Natural killer cell (primary cell): ENCODE data around the gene NSFL1C. TPM values are rescaled to one million over a fixed set of nuclear protein-coding genes. Genes with fewer than 3 reads are reported as not detected.

Experiments
- ATAC-seq, 3 donors: fragments of 150-1000 bp in 2 of 3; fragments of 200-7000 bp in 1 of 3; cut with Tn5 transposase; 1 replicate in 1 of 3; 2 replicates in 2 of 3; pipeline ENCODE4 v1.10.0; 2021; ENCODE audit warnings: mild to moderate bottlenecking in 2 of 3, moderate library complexity in 2 of 3
- DNase-seq, 2 donors: peaks; one replicate each; pipeline versions ENCODE4 v3.0.0 to v3.0.0-alpha.2; 2013 to 2021; ENCODE audit warnings: mixed read lengths in 1 of 2
- H3K27ac ChIP-seq: one replicate; pipeline ENCODE4 v1.5.1; 2013; ENCODE audit warnings: mild to moderate bottlenecking, low read length
- H3K27me3 ChIP-seq: one replicate; pipeline ENCODE4 v1.6.1; 2013; ENCODE audit warnings: low read length; ENCODE audit not compliant: control insufficient read depth, insufficient read depth
- H3K36me3 ChIP-seq: one replicate; pipeline ENCODE4 v1.6.1; 2013; ENCODE audit warnings: low read length; ENCODE audit not compliant: control insufficient read depth, insufficient read depth
- H3K4me1 ChIP-seq: one replicate; pipeline ENCODE4 v1.6.1; 2013; ENCODE audit warnings: low read length; ENCODE audit not compliant: control insufficient read depth, insufficient read depth
- H3K4me3 ChIP-seq: one replicate; pipeline ENCODE4 v1.5.1; 2013; ENCODE audit warnings: low read length
- H3K9me3 ChIP-seq: one replicate; pipeline ENCODE4 v1.6.1; 2013; ENCODE audit warnings: low read length; ENCODE audit not compliant: control insufficient read depth, insufficient read depth
- H3K27ac Mint-ChIP-seq, 2 donors: one replicate each; pipeline ENCODE4 v1.8.0; 2022; ENCODE audit warnings: mild to moderate bottlenecking in 2 of 2, mixed read lengths in 2 of 2, moderate library complexity in 1 of 2
- H3K27me3 Mint-ChIP-seq, 2 donors: one replicate each; pipeline ENCODE4 v1.8.0; 2022; ENCODE audit warnings: low read depth in 2 of 2, mixed read lengths in 2 of 2
- H3K36me3 Mint-ChIP-seq: one replicate; pipeline ENCODE4 v1.8.0; 2022; ENCODE audit warnings: mixed read lengths
- H3K4me1 Mint-ChIP-seq, 2 donors: one replicate each; pipeline ENCODE4 v1.8.0; 2022; ENCODE audit warnings: mixed read lengths in 2 of 2
- H3K4me3 Mint-ChIP-seq: one replicate; pipeline ENCODE4 v1.8.0; 2022; ENCODE audit warnings: mild to moderate bottlenecking, moderate library complexity, mixed read lengths
- H3K9me3 Mint-ChIP-seq, 2 donors: one replicate each; pipeline ENCODE4 v1.8.0; 2022; ENCODE audit warnings: mixed read lengths in 2 of 2
- WGBS: methylation state at CpG from one replicate; pipeline ENCODE4 v1.1.7; 2013; ENCODE audit warnings: missing lambda C conversion rate; ENCODE audit not compliant: insufficient coverage; 5-methylcytosine and 5-hydroxymethylcytosine counted together
- intact Hi-C: fragments of 100-400 bp; cut with micrococcal nuclease; formaldehyde crosslinking; loops from one replicate; pipeline ENCODE4 v1.14.2; 2022
- total RNA-seq, 4 donors: library from RNA; stranded (reverse); fragments of 120-200 nt in 1 of 4; gene quantifications; one replicate each; pipeline versions ENCODE4 v1.2.3 to v1.2.4, GENCODE V29; 2013 to 2022
- TF ChIP-seq, protein P1 (sequence below): fragments of 200-600 bp; IDR thresholded peaks from one replicate; pipeline ENCODE4 v1.8.0; 2022; ENCODE audit warnings: antibody characterized with exemption

The NSFL1C gene
- total RNA-seq, 3 donors from 2014 or later (not counting 1 experiment from before 2014, with no cell fraction given) = 53.9 to 69.0 (median 66.2) TPM

DNA sequence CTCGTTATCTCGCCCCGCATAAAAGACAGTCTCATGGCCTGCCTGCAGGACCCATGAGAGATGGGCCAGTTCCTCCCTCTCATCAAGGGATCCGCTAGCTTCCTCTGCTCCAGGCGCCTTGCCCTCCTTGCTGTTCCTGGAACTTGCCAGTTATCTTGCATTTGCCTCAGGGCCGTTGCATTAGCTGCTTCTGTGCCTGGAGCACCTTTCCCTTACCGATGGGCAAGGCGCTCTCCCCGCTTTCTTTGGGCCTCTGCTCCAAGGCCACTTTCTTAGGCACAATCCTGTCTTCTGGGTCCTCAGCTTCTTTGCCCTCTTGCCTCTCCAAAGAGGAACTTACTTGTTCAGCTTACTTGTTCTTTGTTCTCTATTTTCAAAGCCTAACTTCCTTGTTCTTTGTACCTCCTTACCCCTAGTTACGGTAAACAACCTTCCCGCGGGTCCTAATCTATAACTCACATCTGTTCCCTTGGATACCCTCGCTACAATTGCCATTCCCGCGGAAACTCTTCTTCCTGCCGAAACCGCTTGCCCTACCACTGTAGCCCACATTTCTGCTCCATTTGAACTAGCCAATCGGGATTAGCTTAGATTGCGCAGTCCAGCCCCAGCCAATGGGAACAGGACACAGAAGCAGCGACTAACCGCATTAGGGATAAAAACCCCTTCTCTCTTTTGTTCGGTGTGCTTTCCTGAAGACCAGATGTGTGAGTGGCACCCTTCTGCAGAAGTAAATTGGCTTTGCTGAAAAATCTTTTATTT lies 887 bp upstream of the NSFL1C start:
- H3K27ac ChIP-seq = peak overlapping the region; percentile 40
- peaks cover 42 to 43% of the 10 kb centered on the region in 2 donors for H3K4me1 Mint-ChIP-seq

DNA sequence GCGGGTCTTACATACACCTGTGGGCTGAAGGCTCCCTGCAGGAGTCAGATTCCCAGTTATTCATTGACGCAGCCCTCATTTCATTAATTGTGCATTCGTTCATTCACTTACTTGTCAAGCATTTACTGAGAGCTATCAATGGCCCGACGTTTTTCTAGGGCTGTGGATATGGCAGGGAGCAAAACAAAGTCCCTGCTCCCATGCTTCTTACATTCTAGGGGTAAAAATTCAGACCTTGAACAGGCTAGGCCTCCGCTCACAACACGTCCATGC lies 369 bp upstream of the NSFL1C start:
- no peaks in the 10 kb centered on the region for H3K9me3 ChIP-seq
- TF ChIP-seq, protein P1, sequence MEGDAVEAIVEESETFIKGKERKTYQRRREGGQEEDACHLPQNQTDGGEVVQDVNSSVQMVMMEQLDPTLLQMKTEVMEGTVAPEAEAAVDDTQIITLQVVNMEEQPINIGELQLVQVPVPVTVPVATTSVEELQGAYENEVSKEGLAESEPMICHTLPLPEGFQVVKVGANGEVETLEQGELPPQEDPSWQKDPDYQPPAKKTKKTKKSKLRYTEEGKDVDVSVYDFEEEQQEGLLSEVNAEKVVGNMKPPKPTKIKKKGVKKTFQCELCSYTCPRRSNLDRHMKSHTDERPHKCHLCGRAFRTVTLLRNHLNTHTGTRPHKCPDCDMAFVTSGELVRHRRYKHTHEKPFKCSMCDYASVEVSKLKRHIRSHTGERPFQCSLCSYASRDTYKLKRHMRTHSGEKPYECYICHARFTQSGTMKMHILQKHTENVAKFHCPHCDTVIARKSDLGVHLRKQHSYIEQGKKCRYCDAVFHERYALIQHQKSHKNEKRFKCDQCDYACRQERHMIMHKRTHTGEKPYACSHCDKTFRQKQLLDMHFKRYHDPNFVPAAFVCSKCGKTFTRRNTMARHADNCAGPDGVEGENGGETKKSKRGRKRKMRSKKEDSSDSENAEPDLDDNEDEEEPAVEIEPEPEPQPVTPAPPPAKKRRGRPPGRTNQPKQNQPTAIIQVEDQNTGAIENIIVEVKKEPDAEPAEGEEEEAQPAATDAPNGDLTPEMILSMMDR = peak; percentile 51
- peaks cover 42 to 49% of the 10 kb centered on the region in 2 donors for H3K4me1 Mint-ChIP-seq
- no peaks in the 10 kb centered on the region for H3K27me3 ChIP-seq
- peak overlapping the region; percentile 40 for H3K27ac ChIP-seq
- WGBS = 4% methylated on average over 7 of the region's 7 CpGs
- no peaks in the 10 kb centered on the region for H3K9me3 Mint-ChIP-seq
- H3K27me3 Mint-ChIP-seq = peaks cover 18 to 24% of the 10 kb centered on the region in 2 donors
- peak overlapping the region; percentile 27 for H3K4me3 ChIP-seq
- peak overlapping the region; percentile 90 for H3K4me3 Mint-ChIP-seq
- ATAC-seq (no peak), DNase-seq (no peak)
- peak overlapping the region; percentile 53 to 61 for H3K27ac Mint-ChIP-seq
- intact Hi-C loops = loop anchor here (1.0 to 2.0 kb wide), 2 partner anchors 32 to 349 kb away; partner anchors contain the start of gene PSMF1
- H3K36me3 Mint-ChIP-seq = no peaks in the 10 kb centered on the region
- peaks cover 28% of the 10 kb centered on the region for H3K4me1 ChIP-seq
- H3K36me3 ChIP-seq = peaks cover 6% of the 10 kb centered on the region

More for the DNA sequence above, 887 bp upstream of the NSFL1C start:
- Mint-ChIP-seq H3K4me3 (peak overlapping the region; percentile 90), H3K36me3 (no peaks in the 10 kb centered on the region), H3K9me3 (no peaks in the 10 kb centered on the region), H3K27ac (peak overlapping the region; percentile 53 to 61), H3K27me3 (peaks cover 18 to 24% of the 10 kb centered on the region in 2 donors)
- DNase-seq (peak; percentile 19 to 26), ATAC-seq (no peak)
- H3K4me3 ChIP-seq = peak overlapping the region; percentile 27
- TF ChIP-seq, protein P1 = no peak
- H3K9me3 ChIP-seq = no peaks in the 10 kb centered on the region
- no peaks in the 10 kb centered on the region for H3K27me3 ChIP-seq
- H3K4me1 ChIP-seq = peaks cover 28% of the 10 kb centered on the region
- 16% methylated on average over 22 of the region's 22 CpGs for WGBS
- peaks cover 6% of the 10 kb centered on the region for H3K36me3 ChIP-seq
- intact Hi-C loops = loop anchor here (1.0 to 2.0 kb wide), 2 partner anchors 33 to 349 kb away; partner anchors contain the start of gene PSMF1

DNA sequence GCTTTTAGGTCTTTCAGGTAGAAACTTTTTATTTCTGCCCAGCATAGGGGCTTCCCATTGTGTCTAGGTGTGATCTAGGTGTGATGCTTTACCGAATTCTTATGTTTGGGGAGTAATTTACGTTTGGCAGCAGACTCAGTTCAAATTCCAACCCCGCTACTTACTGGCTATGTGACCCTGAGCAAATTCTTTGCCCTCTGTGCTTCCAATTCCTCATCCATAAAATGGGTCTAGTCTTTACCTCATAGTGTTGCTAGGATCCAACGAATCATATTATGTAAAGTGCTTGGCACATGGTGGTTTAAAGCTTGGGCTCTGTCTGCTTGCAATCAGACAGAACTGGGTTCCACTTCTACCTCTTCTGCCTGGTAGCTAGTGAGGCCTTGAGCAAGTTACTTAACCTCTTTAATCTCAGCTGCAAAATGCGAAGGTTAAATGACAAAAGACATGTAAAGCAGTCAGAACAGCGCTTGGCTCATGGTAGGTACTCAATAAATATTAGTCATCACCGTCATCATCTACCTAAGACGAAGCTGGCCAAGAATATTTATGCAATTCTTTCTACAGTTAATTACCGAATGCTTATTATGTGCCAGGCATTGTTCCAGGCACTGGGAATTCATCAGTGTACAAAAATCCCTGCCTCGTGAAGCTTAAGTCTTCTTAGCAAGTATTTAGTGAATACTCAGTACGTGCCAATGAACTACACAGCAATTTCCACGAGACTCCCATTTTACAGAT lies 1.0 kb downstream of the NSFL1C start:
- H3K4me1 ChIP-seq = peaks cover 28% of the 10 kb centered on the region
- WGBS = 50% methylated on average over 11 of the region's 12 CpGs
- no peaks in the 10 kb centered on the region for H3K9me3 Mint-ChIP-seq
- peaks cover 12% of the 10 kb centered on the region for H3K36me3 ChIP-seq
- no peaks in the 10 kb centered on the region for H3K27me3 ChIP-seq
- H3K4me1 Mint-ChIP-seq = peaks cover 43 to 60% of the 10 kb centered on the region in 2 donors
- peak overlapping the region; percentile 61 for H3K27ac ChIP-seq
- DNase-seq (no peak), ATAC-seq (no peak)
- peaks cover 14 to 17% of the 10 kb centered on the region in 2 donors for H3K27me3 Mint-ChIP-seq
- intact Hi-C loops = loop anchor here (1.0 to 2.0 kb wide), 2 partner anchors 31 to 72 kb away; partner anchors contain the start of gene FKBP1A
- H3K27ac Mint-ChIP-seq = peak overlapping the region; percentile 61 to 73
- peak overlapping the region; percentile 90 for H3K4me3 Mint-ChIP-seq
- TF ChIP-seq, protein P1 = no peak
- no peaks in the 10 kb centered on the region for H3K9me3 ChIP-seq
- peak overlapping the region; percentile 58 for H3K4me3 ChIP-seq
- peaks cover 1% of the 10 kb centered on the region for H3K36me3 Mint-ChIP-seq
